HEK293 (cell line): ENCODE results near the gene XIAP.

ENCODE experiments used
- SALL2 ChIP-seq: fragments of 450-650 bp; formaldehyde crosslinking; IDR thresholded peaks from 2 replicates; pipeline ENCODE4 v1.5.0; 2017; ENCODE audit warnings: missing biosample characterization, mild to moderate bottlenecking, missing genetic modification characterization, borderline replicate concordance
- YY1 ChIP-seq: fragments of 450-650 bp; formaldehyde crosslinking; IDR thresholded peaks from 2 replicates; pipeline ENCODE4 v1.5.1; 2018; ENCODE audit warnings: missing biosample characterization, missing genetic modification characterization
- ZNF121 ChIP-seq: fragments of 450-650 bp; formaldehyde crosslinking; IDR thresholded peaks from 2 replicates; pipeline ENCODE4 v1.5.1; 2016; ENCODE audit warnings: missing biosample characterization, missing genetic modification characterization
- ZNF555 ChIP-seq: fragments of 450-650 bp; formaldehyde crosslinking; conservative IDR thresholded peaks from 2 replicates; pipeline ENCODE4 v1.5.1; 2017; ENCODE audit warnings: missing biosample characterization, mild to moderate bottlenecking, missing genetic modification characterization, inconsistent platforms
- ZNF785 ChIP-seq: fragments of 450-650 bp; formaldehyde crosslinking; IDR thresholded peaks from 2 replicates; pipeline ENCODE4 v1.5.1; 2016; ENCODE audit warnings: missing biosample characterization, missing genetic modification characterization
- ZNF792 ChIP-seq: fragments of 450-650 bp; formaldehyde crosslinking; IDR thresholded peaks from 2 replicates; pipeline ENCODE4 v1.5.1; 2016; ENCODE audit warnings: missing biosample characterization, missing genetic modification characterization
- ZNF837 ChIP-seq: fragments of 450-650 bp; formaldehyde crosslinking; IDR thresholded peaks from 2 replicates; pipeline ENCODE4 v1.5.1; 2016; ENCODE audit warnings: missing biosample characterization, missing genetic modification characterization
- TF ChIP-seq, protein P1 (sequence below): fragments of 450-650 bp; formaldehyde crosslinking; IDR thresholded peaks from 2 replicates; pipeline ENCODE4 v1.5.1; 2017; ENCODE audit warnings: missing biosample characterization, missing genetic modification characterization
- TF ChIP-seq, protein P2 (sequence below): fragments of 450-650 bp; formaldehyde crosslinking; IDR thresholded peaks from 2 replicates; pipeline ENCODE4 v1.5.1; 2016; ENCODE audit warnings: missing biosample characterization, missing genetic modification characterization, borderline replicate concordance
- TF ChIP-seq, protein P3 (sequence below): fragments of 450-650 bp; formaldehyde crosslinking; IDR thresholded peaks from 2 replicates; pipeline ENCODE4 v1.5.1; 2016; ENCODE audit warnings: missing biosample characterization, missing genetic modification characterization
- TF ChIP-seq, protein P4 (sequence below): IDR thresholded peaks from 2 replicates; pipeline ENCODE4 v1.6.1; 2011; ENCODE audit warnings: mild to moderate bottlenecking, low read depth, low read length, borderline replicate concordance
- TF ChIP-seq, protein P5 (sequence below): fragments of 450-650 bp; formaldehyde crosslinking; IDR thresholded peaks from 2 replicates; pipeline ENCODE4 v1.5.1; 2017; ENCODE audit warnings: missing biosample characterization, missing genetic modification characterization

DNA sequence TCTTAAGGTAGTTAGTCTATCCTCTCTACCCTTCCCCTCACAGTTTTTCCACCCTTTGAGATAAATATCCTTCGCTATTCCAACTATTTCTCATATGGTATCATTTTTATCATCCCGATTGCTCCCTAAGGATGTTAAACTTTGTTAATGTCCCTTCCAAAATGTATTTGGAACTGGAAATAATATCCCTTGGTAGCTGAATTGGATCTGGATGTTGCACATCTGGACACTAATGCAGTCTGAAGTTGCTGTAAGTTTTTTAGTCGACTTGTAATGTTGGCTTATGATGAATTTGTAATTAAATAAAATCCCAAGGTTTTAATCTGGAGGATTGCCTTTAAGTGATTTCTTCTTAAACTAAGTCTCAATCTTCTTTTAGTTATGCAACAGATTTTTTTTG lies 22.5 kb downstream of the XIAP start:
- TF ChIP-seq, protein P1, sequence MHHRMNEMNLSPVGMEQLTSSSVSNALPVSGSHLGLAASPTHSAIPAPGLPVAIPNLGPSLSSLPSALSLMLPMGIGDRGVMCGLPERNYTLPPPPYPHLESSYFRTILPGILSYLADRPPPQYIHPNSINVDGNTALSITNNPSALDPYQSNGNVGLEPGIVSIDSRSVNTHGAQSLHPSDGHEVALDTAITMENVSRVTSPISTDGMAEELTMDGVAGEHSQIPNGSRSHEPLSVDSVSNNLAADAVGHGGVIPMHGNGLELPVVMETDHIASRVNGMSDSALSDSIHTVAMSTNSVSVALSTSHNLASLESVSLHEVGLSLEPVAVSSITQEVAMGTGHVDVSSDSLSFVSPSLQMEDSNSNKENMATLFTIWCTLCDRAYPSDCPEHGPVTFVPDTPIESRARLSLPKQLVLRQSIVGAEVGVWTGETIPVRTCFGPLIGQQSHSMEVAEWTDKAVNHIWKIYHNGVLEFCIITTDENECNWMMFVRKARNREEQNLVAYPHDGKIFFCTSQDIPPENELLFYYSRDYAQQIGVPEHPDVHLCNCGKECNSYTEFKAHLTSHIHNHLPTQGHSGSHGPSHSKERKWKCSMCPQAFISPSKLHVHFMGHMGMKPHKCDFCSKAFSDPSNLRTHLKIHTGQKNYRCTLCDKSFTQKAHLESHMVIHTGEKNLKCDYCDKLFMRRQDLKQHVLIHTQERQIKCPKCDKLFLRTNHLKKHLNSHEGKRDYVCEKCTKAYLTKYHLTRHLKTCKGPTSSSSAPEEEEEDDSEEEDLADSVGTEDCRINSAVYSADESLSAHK (tag by site-specific recombination), result no peak
- TF ChIP-seq SALL2 (no peak), YY1 (no peak), ZNF121 (tag by site-specific recombination) (no peak), ZNF837 (tag by site-specific recombination) (no peak), ZNF792 (tag by site-specific recombination) (no peak), ZNF785 (tag by site-specific recombination) (no peak), ZNF555 (tag by site-specific recombination) (no peak)
- TF ChIP-seq, protein P2, sequence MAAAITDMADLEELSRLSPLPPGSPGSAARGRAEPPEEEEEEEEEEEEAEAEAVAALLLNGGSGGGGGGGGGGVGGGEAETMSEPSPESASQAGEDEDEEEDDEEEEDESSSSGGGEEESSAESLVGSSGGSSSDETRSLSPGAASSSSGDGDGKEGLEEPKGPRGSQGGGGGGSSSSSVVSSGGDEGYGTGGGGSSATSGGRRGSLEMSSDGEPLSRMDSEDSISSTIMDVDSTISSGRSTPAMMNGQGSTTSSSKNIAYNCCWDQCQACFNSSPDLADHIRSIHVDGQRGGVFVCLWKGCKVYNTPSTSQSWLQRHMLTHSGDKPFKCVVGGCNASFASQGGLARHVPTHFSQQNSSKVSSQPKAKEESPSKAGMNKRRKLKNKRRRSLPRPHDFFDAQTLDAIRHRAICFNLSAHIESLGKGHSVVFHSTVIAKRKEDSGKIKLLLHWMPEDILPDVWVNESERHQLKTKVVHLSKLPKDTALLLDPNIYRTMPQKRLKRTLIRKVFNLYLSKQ (tag by site-specific recombination), result no peak
- TF ChIP-seq, protein P3, sequence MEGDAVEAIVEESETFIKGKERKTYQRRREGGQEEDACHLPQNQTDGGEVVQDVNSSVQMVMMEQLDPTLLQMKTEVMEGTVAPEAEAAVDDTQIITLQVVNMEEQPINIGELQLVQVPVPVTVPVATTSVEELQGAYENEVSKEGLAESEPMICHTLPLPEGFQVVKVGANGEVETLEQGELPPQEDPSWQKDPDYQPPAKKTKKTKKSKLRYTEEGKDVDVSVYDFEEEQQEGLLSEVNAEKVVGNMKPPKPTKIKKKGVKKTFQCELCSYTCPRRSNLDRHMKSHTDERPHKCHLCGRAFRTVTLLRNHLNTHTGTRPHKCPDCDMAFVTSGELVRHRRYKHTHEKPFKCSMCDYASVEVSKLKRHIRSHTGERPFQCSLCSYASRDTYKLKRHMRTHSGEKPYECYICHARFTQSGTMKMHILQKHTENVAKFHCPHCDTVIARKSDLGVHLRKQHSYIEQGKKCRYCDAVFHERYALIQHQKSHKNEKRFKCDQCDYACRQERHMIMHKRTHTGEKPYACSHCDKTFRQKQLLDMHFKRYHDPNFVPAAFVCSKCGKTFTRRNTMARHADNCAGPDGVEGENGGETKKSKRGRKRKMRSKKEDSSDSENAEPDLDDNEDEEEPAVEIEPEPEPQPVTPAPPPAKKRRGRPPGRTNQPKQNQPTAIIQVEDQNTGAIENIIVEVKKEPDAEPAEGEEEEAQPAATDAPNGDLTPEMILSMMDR (tag by site-specific recombination), result no peak
- TF ChIP-seq, protein P4, sequence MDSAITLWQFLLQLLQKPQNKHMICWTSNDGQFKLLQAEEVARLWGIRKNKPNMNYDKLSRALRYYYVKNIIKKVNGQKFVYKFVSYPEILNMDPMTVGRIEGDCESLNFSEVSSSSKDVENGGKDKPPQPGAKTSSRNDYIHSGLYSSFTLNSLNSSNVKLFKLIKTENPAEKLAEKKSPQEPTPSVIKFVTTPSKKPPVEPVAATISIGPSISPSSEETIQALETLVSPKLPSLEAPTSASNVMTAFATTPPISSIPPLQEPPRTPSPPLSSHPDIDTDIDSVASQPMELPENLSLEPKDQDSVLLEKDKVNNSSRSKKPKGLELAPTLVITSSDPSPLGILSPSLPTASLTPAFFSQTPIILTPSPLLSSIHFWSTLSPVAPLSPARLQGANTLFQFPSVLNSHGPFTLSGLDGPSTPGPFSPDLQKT, result no peak
- TF ChIP-seq, protein P5, sequence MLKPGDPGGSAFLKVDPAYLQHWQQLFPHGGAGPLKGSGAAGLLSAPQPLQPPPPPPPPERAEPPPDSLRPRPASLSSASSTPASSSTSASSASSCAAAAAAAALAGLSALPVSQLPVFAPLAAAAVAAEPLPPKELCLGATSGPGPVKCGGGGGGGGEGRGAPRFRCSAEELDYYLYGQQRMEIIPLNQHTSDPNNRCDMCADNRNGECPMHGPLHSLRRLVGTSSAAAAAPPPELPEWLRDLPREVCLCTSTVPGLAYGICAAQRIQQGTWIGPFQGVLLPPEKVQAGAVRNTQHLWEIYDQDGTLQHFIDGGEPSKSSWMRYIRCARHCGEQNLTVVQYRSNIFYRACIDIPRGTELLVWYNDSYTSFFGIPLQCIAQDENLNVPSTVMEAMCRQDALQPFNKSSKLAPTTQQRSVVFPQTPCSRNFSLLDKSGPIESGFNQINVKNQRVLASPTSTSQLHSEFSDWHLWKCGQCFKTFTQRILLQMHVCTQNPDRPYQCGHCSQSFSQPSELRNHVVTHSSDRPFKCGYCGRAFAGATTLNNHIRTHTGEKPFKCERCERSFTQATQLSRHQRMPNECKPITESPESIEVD (tag by site-specific recombination), result no peak
